ENCODE results near the gene CNBP.
A peak's percentile ranks its signal among the peaks of the same experiment; 100 is the strongest.

Gene CNBP

GRCh38 chr3:129130291-129130813, 53.3 kb downstream of the CNBP start:
- DNase-seq = no peak

- no peak for DNase-seq
Observed at GRCh38 chr3:129128357-129129155, 55.1 kb downstream of the CNBP start.

GRCh38 chr3:129126726-129127280, 56.9 kb downstream of the CNBP start:
- DNase-seq = no peak

- DNase-seq = no peak
Observed at GRCh38 chr3:129123314-129124060, 60.2 kb downstream of the CNBP start.

- DNase-seq = no peak
Observed at GRCh38 chr3:129122412-129123011, 61.2 kb downstream of the CNBP start.

GRCh38 chr3:129121792-129122411, 61.8 kb downstream of the CNBP start, which contains the start of gene RAB43:
TSS of gene RAB43 (minus strand) at chr3:129121804. CDS start at chr3:129121489, 315 bp downstream.
- peak; percentile 84 for DNase-seq

- DNase-seq = no peak
Observed at GRCh38 chr3:129121016-129121791, 62.5 kb downstream of the CNBP start.

GRCh38 chr3:129120254-129121004, 63.3 kb downstream of the CNBP start:
- peak; percentile 79 for DNase-seq

GRCh38 chr3:129119365-129120100, 64.2 kb downstream of the CNBP start:
- no peak for DNase-seq

- DNase-seq = peak; percentile 24
Observed at GRCh38 chr3:129118745-129119144, 65.0 kb downstream of the CNBP start.

Measured in activated CD4-positive, alpha-beta T cell treated with anti-CD3 and anti-CD28 coated beads for 1 hour (primary cell).